Uterus (tissue), 4 donors: ENCODE results near the gene ATP11B. TPM values are rescaled to one million over a fixed set of nuclear protein-coding genes. Genes with fewer than 3 reads are reported as not detected.

Experiments used
- DNase-seq, 2 donors: peaks; one replicate each; pipeline ENCODE4 v3.0.0-alpha.2; 2019 to 2020
- H3K27ac ChIP-seq, 2 donors: fragments of 200-600 bp; sonication (generic); 1 replicate in 1 of 2; 2 replicates in 1 of 2; pipeline ENCODE4 v1.5.1; 2016 to 2018
- H3K27me3 ChIP-seq, 2 donors: fragments of 200-600 bp; sonication (generic); one replicate each; pipeline ENCODE4 v1.5.1; 2018 to 2019; ENCODE audit warnings: control low read depth in 1 of 2
- H3K36me3 ChIP-seq, 2 donors: fragments of 200-600 bp; sonication (generic); one replicate each; pipeline ENCODE4 v1.5.1; 2019; ENCODE audit warnings: control low read depth in 1 of 2
- H3K4me1 ChIP-seq, 2 donors: fragments of 200-600 bp; sonication (generic); one replicate each; pipeline ENCODE4 v1.5.1; 2018 to 2019; ENCODE audit warnings: control low read depth in 1 of 2
- H3K4me3 ChIP-seq, 2 donors: fragments of 200-600 bp; sonication (generic); 1 replicate in 1 of 2; 2 replicates in 1 of 2; pipeline ENCODE4 v1.5.1; 2018 to 2019; ENCODE audit warnings: mild to moderate bottlenecking in 1 of 2
- H3K9me3 ChIP-seq, 2 donors: fragments of 200-600 bp; sonication (generic); one replicate each; pipeline ENCODE4 v1.5.1; 2019; ENCODE audit warnings: control low read depth in 1 of 2
- POLR2A ChIP-seq, 2 donors: fragments of 450-650 bp; IDR thresholded peaks; one replicate each; pipeline ENCODE4 v1.6.1; 2016; ENCODE audit warnings: antibody characterized with exemption in 2 of 2, mild to moderate bottlenecking in 1 of 2, moderate library complexity in 1 of 2
- intact Hi-C: fragments of 100-400 bp; cut with DNase I; formaldehyde crosslinking; loops from one replicate; pipeline ENCODE4 v1.15.1; 2023; ENCODE audit warnings: low total_unique reads
- total RNA-seq, 4 donors: library from RNA; depleted of rRNA in 3 of 4; stranded (reverse); fragments of >200 nt in 3 of 4; gene quantifications; one replicate each; pipeline versions ENCODE4 v1.1.0 to v1.2.4, GENCODE V29; 2014 to 2023
- TF ChIP-seq, protein P1 (sequence below), 4 experiments: fragments of 200-600 bp in 2 of 4; fragments of 450-650 bp in 2 of 4; sonication (generic) in 2 of 4; IDR thresholded peaks; one replicate each; pipeline ENCODE4 v1.5.1; 2016 to 2019; ENCODE audit warnings: antibody characterized with exemption in 4 of 4, mild to moderate bottlenecking in 2 of 4, moderate library complexity in 1 of 4
- donor health status: DM: yes; HTN: yes; CAD: no.

ATP11B gene
- total RNA-seq, 4 donors from 2014 or later, result 53.5 to 136 (median 95.1) TPM

GRCh38 chr3:182886497-182886896 lies 93.2 kb downstream of the ATP11B start:
- Histone ChIP-seq H3K4me3 (no peak overlapping the region), H3K4me1 (no peaks in the 10 kb centered on the region), H3K36me3 (no peaks in the 10 kb centered on the region), H3K27ac (no peak overlapping the region), H3K27me3 (no peaks in the 10 kb centered on the region), H3K9me3 (no peaks in the 10 kb centered on the region)
- DNase-seq, result no peak
- no peak for TF ChIP-seq POLR2A (IDR thresholded peaks at IDR 0.05)
- TF ChIP-seq, protein P1, sequence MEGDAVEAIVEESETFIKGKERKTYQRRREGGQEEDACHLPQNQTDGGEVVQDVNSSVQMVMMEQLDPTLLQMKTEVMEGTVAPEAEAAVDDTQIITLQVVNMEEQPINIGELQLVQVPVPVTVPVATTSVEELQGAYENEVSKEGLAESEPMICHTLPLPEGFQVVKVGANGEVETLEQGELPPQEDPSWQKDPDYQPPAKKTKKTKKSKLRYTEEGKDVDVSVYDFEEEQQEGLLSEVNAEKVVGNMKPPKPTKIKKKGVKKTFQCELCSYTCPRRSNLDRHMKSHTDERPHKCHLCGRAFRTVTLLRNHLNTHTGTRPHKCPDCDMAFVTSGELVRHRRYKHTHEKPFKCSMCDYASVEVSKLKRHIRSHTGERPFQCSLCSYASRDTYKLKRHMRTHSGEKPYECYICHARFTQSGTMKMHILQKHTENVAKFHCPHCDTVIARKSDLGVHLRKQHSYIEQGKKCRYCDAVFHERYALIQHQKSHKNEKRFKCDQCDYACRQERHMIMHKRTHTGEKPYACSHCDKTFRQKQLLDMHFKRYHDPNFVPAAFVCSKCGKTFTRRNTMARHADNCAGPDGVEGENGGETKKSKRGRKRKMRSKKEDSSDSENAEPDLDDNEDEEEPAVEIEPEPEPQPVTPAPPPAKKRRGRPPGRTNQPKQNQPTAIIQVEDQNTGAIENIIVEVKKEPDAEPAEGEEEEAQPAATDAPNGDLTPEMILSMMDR (IDR thresholded peaks at IDR 0.05), result no peak
- intact Hi-C loops, result no loop called here

- no peaks in the 10 kb centered on the region for H3K4me1 ChIP-seq
- intact Hi-C loops, result no loop called here
- H3K9me3 ChIP-seq, result no peaks in the 10 kb centered on the region
- TF ChIP-seq, protein P1 (IDR thresholded peaks at IDR 0.05), result no peak
- H3K27ac ChIP-seq, result no peak overlapping the region
- H3K27me3 ChIP-seq, result no peaks in the 10 kb centered on the region
- no peaks in the 10 kb centered on the region for H3K36me3 ChIP-seq
- no peak overlapping the region for H3K4me3 ChIP-seq
- no peak for DNase-seq
These were observed 96.8 kb downstream of the ATP11B start for GRCh38 chr3:182889948-182890629.

DNA sequence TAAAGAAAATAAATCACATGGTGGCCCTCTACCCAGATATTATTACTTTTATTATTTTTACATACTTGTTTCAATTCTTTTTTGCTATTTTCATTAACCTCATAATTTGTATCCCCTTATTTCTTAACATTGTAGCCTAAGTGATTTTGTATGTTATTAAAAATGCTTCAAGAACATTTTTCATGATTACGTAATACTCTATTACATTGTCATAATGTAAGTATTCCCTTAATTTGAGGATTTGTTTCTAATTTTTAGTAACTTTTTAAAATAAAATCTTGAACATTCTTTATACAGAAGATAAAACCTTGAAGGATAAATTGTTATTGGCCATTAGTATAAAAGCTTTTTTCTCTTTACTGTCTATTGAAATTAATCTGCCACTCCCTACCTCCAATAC lies 98.1 kb downstream of the ATP11B start:
- no peak for DNase-seq
- no peak overlapping the region for H3K27ac ChIP-seq
- intact Hi-C loops, result no loop called here
- H3K36me3 ChIP-seq, result no peaks in the 10 kb centered on the region
- no peaks in the 10 kb centered on the region for H3K9me3 ChIP-seq
- no peak for TF ChIP-seq POLR2A (IDR thresholded peaks at IDR 0.05)
- TF ChIP-seq, protein P1 (IDR thresholded peaks at IDR 0.05), result no peak
- no peaks in the 10 kb centered on the region for H3K4me1 ChIP-seq
- no peaks in the 10 kb centered on the region for H3K27me3 ChIP-seq
- no peak overlapping the region for H3K4me3 ChIP-seq

- no peak overlapping the region for H3K4me3 ChIP-seq
- TF ChIP-seq, protein P1 (IDR thresholded peaks at IDR 0.05), result no peak
- TF ChIP-seq POLR2A (IDR thresholded peaks at IDR 0.05), result no peak
- intact Hi-C loops, result no loop called here
- no peaks in the 10 kb centered on the region for H3K27me3 ChIP-seq
- H3K4me1 ChIP-seq, result no peaks in the 10 kb centered on the region
- H3K27ac ChIP-seq, result no peak overlapping the region
- no peaks in the 10 kb centered on the region for H3K9me3 ChIP-seq
- no peak for DNase-seq
- H3K36me3 ChIP-seq, result no peaks in the 10 kb centered on the region
These were observed 98.9 kb downstream of the ATP11B start for GRCh38 chr3:182892226-182892625.

- H3K27me3 ChIP-seq, result no peaks in the 10 kb centered on the region
- intact Hi-C loops, result no loop called here
- H3K4me1 ChIP-seq, result no peaks in the 10 kb centered on the region
- TF ChIP-seq, protein P1 (IDR thresholded peaks at IDR 0.05), result no peak
- no peak for TF ChIP-seq POLR2A (IDR thresholded peaks at IDR 0.05)
- no peak overlapping the region for H3K4me3 ChIP-seq
- H3K27ac ChIP-seq, result no peak overlapping the region
- H3K36me3 ChIP-seq, result no peaks in the 10 kb centered on the region
- no peaks in the 10 kb centered on the region for H3K9me3 ChIP-seq
- no peak for DNase-seq
These were observed 102.3 kb downstream of the ATP11B start for GRCh38 chr3:182895513-182896112.
